Lower leg skin (tissue), 4 donors: Measurements from ENCODE around the gene AMOT. TPM values are rescaled to one million over a fixed set of nuclear protein-coding genes. Genes with fewer than 3 reads are reported as not detected.
"Not testable (repeated sequence)": the region's sequence is repeated elsewhere in the genome, so short reads cannot be mapped to it uniquely, and the experiment has no call there.

Source experiments
- DNase-seq, 2 donors: peaks; one replicate each; pipeline ENCODE4 v3.0.0-alpha.2; 2019; ENCODE audit warnings: low spot score in 2 of 2
- H3K4me3 ChIP-seq: fragments of 200-600 bp; sonication (generic); 2 replicates; pipeline ENCODE4 v1.5.1; 2017; ENCODE audit warnings: mild to moderate bottlenecking, low read depth; ENCODE audit not compliant: poor library complexity, severe bottlenecking
- POLR2A ChIP-seq, 2 donors: fragments of 450-650 bp; IDR thresholded peaks; one replicate each; pipeline ENCODE4 v1.6.1; 2016 to 2017; ENCODE audit warnings: antibody characterized with exemption in 2 of 2, mild to moderate bottlenecking in 1 of 2, moderate library complexity in 1 of 2
- WGBS, 2 donors: methylation state at CpG; one replicate each; pipeline ENCODE4 v1.1.5; 2018; 5-methylcytosine and 5-hydroxymethylcytosine counted together
- intact Hi-C: fragments of 100-400 bp; cut with DNase I; formaldehyde crosslinking; loops from one replicate; pipeline ENCODE4 v1.15.0; 2023; ENCODE audit warnings: low total_unique reads
- total RNA-seq, 4 donors: library from RNA; depleted of rRNA; stranded (reverse); fragments of >200 nt; gene quantifications; one replicate each; pipeline ENCODE4 v1.1.0, GENCODE V29; 2016
- TF ChIP-seq, protein P1 (sequence below), 3 donors: fragments of 450-650 bp; IDR thresholded peaks; one replicate each; pipeline ENCODE4 v1.5.1; 2016; ENCODE audit warnings: antibody characterized with exemption in 3 of 3, mild to moderate bottlenecking in 3 of 3, moderate library complexity in 2 of 3

AMOT gene
- total RNA-seq, 4 donors from 2014 or later: 2.7 to 13.9 (median 10.3) TPM

GRCh38 chrX:112868586-112868985 is 28.0 kb upstream of the AMOT start:
- H3K4me3 ChIP-seq: no peak overlapping the region
- no peak for TF ChIP-seq POLR2A (IDR thresholded peaks at IDR 0.05)
- TF ChIP-seq, protein P1, sequence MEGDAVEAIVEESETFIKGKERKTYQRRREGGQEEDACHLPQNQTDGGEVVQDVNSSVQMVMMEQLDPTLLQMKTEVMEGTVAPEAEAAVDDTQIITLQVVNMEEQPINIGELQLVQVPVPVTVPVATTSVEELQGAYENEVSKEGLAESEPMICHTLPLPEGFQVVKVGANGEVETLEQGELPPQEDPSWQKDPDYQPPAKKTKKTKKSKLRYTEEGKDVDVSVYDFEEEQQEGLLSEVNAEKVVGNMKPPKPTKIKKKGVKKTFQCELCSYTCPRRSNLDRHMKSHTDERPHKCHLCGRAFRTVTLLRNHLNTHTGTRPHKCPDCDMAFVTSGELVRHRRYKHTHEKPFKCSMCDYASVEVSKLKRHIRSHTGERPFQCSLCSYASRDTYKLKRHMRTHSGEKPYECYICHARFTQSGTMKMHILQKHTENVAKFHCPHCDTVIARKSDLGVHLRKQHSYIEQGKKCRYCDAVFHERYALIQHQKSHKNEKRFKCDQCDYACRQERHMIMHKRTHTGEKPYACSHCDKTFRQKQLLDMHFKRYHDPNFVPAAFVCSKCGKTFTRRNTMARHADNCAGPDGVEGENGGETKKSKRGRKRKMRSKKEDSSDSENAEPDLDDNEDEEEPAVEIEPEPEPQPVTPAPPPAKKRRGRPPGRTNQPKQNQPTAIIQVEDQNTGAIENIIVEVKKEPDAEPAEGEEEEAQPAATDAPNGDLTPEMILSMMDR (IDR thresholded peaks at IDR 0.05): no peak
- 77 to 86% methylated on average over 3 of the region's 3 CpGs for WGBS, 2 donors
- intact Hi-C loops: no loop called here
- no peak for DNase-seq

DNA sequence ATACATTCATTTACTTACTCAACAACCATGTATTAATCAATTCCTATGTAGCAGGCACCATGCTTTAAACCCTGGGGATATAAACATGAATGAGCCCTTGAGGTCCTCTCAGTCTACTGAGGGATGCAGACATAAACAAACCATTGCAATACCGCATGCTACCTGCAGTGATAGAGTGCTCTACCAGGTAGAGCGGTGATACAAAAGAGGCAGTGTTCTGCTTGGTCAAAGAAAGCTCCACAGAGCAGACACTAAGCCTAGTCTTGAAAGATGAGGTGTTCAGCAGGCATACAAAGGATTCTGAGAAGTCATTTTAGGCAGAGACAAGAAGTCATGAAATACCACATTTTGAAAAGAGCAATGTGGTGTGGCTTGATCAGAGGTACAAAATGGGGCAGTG is 26.9 kb upstream of the AMOT start:
- WGBS, 2 donors: 20 to 83% methylated on average over 2 of the region's 2 CpGs
- TF ChIP-seq, protein P1 (IDR thresholded peaks at IDR 0.05): no peak
- TF ChIP-seq POLR2A (IDR thresholded peaks at IDR 0.05): no peak
- intact Hi-C loops: no loop called here
- DNase-seq: no peak
- no peak overlapping the region for H3K4me3 ChIP-seq

DNA sequence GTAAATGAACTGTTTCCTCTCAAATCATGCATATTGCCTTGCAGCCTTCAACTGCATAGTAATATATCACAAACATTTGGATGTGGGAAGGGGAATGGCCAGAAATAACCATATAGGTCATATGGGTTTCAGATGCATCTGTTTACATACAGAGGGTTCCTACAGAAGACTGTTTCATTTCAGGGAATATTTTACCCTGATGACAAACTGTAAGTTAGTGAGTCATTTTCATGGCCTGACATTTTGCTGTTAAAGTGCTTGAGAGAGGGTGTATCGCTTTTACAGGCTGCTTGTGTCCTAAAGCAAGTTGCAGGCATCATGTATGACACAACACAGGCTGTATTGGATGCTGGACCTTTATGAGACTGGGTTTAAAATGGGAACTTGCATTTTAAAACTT is 25.5 kb upstream of the AMOT start:
- intact Hi-C loops: no loop called here
- WGBS, 2 donors: 62 to 71% methylated on average over 1 of the region's 1 CpG
- TF ChIP-seq, protein P1 (IDR thresholded peaks at IDR 0.05): no peak
- TF ChIP-seq POLR2A (IDR thresholded peaks at IDR 0.05): no peak
- H3K4me3 ChIP-seq: no peak overlapping the region
- no peak for DNase-seq

GRCh38 chrX:112865464-112866025 is 24.9 kb upstream of the AMOT start:
- intact Hi-C loops: no loop called here
- 70 to 88% methylated on average over 4 of the region's 4 CpGs for WGBS, 2 donors
- H3K4me3 ChIP-seq: no peak overlapping the region
- no peak for DNase-seq
- TF ChIP-seq POLR2A (IDR thresholded peaks at IDR 0.05): no peak

- DNase-seq: no peak
- 66 to 98% methylated on average over 2 of the region's 2 CpGs for WGBS, 2 donors
- no peak for TF ChIP-seq POLR2A (IDR thresholded peaks at IDR 0.05)
- TF ChIP-seq, protein P1 (IDR thresholded peaks at IDR 0.05): no peak
- intact Hi-C loops: no loop called here
- no peak overlapping the region for H3K4me3 ChIP-seq
These were observed 23.2 kb upstream of the AMOT start for GRCh38 chrX:112863850-112864249.

GRCh38 chrX:112857478-112857878 is 16.8 kb upstream of the AMOT start:
- TF ChIP-seq POLR2A (IDR thresholded peaks at IDR 0.05): no peak
- TF ChIP-seq, protein P1 (IDR thresholded peaks at IDR 0.05): no peak
- DNase-seq: no peak
- 57 to 79% methylated on average over 5 of the region's 5 CpGs for whole genome bisulfite sequencing, 2 donors
- H3K4me3 ChIP-seq: no peak overlapping the region
- intact Hi-C loops: no loop called here

GRCh38 chrX:112854901-112855300 is 14.3 kb upstream of the AMOT start:
- H3K4me3 ChIP-seq, DNase-seq, intact Hi-C loops: not testable (repeated sequence)
- 89 to 97% methylated on average over 11 to 22 of the region's 26 CpGs for WGBS, 2 donors
